HG03565 (cell line): Measurements from ENCODE around the gene BAG2.

Experiments
- ATAC-seq: cut with Tn5 transposase; IDR thresholded peaks from one replicate; pipeline ENCODE4 v1.9.1; 2021; ENCODE audit warnings: mild to moderate bottlenecking, moderate library complexity; ENCODE audit not compliant: unreplicated experiment

BAG2 gene

GRCh38 chr6:57221191-57221935 lies 49.2 kb downstream of the BAG2 start:
- ATAC-seq: peak; percentile 45

GRCh38 chr6:57221936-57222742 lies 50.0 kb downstream of the BAG2 start, which contains the start of gene RAB23:
Gene RAB23, minus strand, starts transcription at chr6:57222307. Its CDS starts 11,927 bp downstream, at chr6:57210380.
- ATAC-seq: peak; percentile 69

- no peak for ATAC-seq
Measured at GRCh38 chr6:57222743-57223077, 50.6 kb downstream of the BAG2 start.

GRCh38 chr6:57224769-57225515 lies 52.8 kb downstream of the BAG2 start:
- no peak for ATAC-seq

- ATAC-seq: no peak
Measured at GRCh38 chr6:57226221-57226620, 54.1 kb downstream of the BAG2 start.
